RKO (cell line): ENCODE data around the gene MEOX2.

Experiments used
- DNase-seq: peaks from one replicate; pipeline ENCODE4 v3.0.0-alpha.2; 2016; ENCODE audit warnings: low spot score

The MEOX2 gene

DNA sequence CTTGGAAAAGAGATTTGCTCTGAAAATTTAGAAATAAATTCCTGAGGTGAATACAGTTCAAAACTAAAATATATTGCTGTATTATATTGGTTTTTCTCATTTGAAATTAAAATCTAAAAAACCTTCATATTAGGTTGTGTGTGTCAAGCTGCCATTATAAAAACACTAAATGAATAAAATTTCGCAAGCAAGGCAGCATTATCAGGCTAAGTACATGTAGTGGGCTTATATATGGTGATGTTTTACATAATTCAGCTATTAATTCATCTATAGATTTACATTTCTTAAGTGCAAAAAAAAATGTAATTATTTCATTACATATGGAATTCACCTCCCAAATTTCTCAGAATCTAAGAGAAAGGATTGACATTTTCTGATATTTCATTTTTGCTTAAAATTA lies 5.3 kb downstream of the MEOX2 start:
- DNase-seq = no peak

DNA sequence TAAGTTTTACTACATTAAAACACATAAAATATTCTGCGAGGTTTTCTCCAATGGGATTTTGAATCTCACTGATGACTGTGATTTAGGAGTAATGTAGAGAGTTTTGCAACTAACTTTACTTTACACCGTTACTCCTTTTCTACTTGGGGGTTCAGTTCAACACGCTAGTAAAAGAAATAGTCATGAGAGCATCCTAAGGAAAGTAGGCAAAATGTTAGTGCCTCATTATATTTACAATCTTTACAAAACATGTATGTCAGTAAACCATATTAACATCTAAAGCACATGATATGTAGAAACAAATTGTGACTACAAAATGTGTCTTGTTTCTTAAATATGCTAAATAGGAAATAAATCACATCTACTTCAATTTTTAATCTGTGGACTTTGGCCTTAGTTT lies 6.0 kb downstream of the MEOX2 start:
- DNase-seq = no peak

DNA sequence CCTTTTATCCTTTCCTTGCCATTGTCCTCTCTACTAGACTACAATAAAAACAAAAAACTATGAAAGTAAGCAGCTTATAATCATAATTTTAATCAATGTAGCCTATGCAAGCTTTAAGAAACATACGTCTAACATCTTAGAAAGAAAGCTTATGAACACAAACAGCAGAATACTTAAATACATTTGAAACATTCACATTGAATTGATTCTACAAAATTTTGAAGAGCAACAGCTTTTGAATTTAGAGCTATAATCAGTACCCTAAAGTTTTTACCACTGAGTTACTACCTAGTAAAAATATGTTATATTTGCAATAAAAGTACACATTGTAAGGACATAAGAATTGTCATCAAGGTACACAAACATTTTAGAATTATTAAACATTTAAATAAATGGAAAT lies 7.2 kb downstream of the MEOX2 start:
- no peak for DNase-seq

DNA sequence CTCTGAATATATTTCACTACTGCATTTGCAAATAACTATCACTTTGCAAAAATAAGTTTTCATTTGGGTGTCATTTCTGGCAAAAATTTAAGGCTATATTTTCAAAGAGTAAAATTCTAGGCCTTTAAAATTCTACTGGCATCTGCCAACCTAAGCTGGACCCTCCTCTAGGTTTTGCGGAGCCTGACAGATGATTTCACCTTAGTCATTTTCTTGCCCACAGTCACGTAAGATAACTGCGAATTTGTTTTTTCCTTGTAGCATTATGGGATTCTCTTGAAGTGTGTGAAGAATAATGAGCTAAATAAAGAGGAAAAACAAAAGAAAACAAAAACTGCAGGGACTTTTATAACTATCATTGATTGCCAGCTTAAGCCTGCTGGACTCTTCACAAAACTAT lies 7.8 kb downstream of the MEOX2 start:
- no peak for DNase-seq

DNA sequence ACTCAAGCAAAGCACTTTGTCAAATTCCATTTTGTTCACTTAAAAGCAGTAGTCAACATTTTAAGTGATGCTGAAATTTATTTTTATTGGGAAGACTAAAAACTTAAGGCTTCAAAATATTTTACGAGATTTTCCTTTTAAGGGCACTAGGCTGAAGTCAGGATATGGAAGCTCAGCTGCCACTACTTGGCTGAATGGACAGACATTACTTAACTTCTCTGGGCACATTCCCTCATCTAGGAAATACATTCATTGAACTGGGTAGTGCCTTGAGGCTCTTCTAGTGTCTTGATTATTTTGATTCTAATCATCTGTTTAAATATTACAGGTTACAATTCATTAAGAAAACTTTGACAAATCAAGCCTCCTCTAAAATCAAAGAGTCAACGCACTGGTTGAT lies 11.1 kb downstream of the MEOX2 start:
- DNase-seq = no peak

DNA sequence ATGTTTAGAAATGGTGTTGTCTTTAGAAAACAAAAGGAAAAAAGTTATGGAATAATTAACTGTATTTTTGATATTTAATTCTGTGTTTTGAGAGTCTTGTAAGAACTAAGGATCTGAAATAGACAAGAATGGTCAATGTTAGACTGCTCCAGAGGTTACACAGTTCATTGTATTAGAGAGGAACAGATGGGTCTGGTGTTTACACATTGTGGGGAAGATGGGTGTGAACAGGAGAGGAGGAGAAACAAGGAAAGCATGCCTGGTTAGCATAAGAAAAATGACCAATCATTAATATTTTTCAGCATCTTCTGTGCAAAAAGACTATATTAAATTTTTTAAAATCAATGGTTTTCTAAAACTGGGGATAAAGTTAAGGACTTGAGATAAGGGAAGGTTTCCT lies 11.9 kb downstream of the MEOX2 start:
- DNase-seq = no peak

DNA sequence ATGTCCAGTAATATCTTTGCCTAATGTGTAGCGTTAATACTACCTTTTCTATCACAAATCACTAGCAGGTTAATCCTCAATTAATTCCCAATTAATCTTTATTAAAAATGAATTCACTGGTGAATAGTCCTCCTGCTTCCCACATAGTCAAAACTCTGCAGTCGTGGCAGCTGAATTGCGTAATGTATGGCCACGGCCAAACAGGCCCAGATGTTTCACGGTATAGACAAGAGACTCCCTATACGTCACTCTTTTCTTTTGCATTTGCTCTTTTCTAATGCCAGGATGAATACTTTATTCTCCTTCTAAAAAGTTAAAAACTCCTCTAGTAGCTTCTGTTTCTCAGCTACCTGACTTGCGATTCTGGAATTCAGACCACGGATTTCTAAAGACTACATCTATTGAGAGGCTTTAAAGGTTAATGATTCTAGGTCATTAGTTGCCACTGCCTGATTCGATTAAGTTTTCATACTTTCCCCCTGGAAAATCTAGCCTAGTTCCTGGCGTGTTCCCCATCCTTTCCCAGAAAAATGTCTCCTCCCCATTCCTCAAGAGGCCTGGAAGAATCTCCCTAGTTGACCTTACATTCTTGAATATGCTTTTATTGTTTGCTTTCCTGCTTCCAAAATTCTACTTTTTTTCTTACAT lies 16.9 kb downstream of the MEOX2 start:
- DNase-seq = no peak

DNA sequence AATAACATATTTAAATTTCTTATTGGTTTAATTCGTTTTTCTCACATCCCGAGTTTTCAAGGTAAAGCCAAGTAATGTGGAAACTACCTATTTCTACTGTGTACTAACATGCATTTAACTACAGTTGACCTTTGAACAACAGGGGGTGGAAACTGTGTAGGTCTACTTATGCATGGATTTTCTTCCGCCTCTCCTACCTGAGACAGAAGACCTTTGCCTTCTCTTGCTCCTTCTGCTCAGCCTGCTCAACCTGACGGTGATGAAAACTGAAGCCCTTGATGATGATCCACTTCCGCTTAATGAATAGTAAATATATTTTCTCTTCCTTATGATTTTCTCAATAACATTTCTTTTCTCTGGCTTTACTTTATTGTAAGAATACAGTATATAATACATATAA lies 18.5 kb downstream of the MEOX2 start:
- no peak for DNase-seq

DNA sequence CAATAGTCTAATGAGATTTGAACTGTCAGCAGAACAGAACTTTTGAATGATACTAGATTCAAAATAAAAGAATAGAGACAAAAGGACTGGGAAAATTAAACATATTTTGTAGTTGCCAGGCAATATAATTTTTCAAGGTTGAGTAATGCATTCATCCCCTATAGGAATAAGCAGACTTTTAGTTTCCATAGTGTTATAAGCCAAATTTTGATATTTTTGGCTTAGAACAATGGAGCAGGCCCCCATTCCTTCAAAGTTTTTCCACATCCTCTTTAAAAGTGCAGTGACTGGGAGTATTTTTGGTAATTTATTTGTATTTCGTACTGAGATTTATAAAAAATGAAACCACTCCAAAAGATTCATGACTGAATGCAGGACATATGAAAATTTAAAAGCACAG lies 24.0 kb downstream of the MEOX2 start:
- DNase-seq = no peak

DNA sequence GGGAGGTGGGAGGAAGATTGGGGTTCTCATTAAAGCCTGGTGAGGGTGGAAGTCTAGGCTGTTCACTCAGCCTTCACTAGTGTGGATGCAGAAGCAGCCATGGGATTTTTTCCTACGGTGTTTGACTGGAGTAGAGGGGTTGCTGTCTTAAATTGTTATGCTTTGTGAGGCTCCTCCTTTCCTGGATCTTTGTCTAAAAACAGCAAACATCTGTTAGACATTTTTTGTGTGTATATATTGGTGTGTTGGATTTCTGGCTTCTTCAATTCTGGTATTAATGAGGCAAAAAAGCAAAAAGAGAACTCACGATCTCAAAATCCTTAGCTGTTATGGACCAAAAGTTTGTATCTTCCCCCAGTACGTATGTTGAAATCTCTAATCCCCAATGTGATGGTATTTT lies 28.2 kb downstream of the MEOX2 start:
- no peak for DNase-seq

DNA sequence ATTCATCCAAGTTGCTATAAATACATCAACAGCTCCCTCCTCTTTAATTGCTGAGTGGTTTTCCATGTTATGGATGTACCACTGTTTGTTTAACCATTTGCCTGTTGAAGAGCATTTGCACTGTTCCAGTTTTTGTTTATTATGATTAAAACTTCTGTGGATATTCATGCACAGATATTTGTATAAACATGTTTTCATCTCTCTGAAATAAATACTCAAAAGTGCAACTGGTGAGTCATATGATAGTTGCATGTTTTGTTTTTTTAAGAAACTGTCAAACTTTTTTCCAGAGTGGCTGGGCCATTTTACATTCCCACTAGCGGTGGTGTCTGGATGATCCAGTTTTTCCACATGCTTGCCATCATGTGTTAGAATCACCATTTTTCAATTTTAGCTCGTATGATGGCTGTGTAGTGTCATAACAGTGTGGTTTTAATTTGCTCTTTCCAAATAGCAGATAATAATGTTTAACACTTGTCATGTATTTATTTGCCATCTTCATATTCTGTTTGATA lies 33.6 kb downstream of the MEOX2 start:
- DNase-seq = no peak

DNA sequence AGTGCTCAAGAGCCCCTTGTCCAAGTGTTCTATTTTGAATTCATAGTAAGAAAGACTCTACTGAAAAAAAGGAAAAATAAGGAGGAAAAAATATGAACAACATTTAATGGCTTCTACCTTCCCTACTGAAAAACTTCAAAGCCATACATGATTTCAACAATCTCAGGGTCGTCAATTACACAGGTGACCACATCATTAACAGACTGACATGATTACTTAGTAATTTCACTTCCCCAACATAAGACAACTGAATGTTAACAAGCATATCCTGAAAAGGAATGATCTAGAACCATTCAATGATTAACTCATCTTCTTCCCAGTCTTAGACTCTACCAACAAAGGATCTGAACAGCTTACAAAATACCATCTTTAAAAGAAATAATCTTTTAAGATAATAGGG lies 34.8 kb downstream of the MEOX2 start:
- no peak for DNase-seq

DNA sequence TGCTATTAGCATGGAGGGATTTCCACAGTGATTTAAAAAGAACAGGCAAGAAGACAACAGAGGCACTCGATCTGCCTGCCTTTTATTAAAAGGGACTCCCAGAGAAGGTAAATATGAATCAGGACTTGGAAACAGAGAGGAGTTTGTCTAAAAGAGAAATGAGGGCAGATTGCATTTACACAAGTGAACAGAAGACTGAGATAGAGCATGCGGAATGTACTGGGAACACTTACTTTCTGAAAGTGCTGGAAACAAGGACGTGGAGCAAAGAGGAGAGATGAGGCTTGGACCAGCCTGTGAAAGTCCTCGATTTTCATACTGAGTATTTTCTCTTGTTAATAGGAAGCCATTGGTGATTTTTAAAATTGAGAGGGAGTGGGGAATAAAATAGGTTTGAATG lies 35.7 kb downstream of the MEOX2 start:
- DNase-seq = no peak

DNA sequence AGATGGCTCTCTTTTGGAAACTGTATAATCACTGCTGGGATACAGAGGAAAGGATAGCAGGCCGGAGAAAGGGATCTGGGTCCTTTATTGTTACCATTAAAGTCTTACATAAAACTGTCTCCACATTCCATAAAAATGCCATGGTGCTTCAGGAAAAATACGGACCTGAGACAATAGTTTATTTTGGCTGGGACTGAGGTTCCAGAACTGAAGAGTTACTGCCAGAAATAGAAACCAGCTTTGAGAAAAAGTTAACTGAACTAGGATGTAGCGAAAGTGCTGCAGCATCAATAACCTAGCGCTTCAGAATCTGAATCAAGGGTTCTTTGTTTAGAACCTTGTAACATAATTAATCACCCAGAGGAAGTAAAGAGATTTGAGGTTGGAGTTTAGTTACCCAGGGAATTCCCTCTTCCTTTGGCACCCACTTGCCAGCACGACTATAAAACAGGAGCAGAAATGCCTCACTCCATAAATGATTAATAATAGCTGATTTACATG lies 38.0 kb downstream of the MEOX2 start:
- no peak for DNase-seq

DNA sequence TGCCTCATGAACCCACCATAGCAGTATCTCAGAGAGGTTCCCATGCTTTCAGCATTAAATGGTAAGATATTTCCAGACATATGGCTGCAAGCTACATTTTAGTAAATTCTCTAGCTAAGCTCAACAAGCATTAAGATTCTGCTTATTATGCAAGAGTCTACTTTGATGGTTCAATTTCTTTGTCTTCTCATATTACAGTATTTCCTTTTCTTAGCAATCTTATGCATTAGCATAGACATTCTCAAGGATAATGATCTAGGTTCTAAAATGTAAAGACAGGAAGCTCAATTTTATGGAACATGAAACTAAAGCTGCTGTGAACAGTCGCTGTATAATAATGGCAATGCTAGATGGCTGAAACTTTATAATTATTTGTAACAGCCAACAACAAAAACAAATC lies 39.2 kb downstream of the MEOX2 start:
- DNase-seq = no peak

DNA sequence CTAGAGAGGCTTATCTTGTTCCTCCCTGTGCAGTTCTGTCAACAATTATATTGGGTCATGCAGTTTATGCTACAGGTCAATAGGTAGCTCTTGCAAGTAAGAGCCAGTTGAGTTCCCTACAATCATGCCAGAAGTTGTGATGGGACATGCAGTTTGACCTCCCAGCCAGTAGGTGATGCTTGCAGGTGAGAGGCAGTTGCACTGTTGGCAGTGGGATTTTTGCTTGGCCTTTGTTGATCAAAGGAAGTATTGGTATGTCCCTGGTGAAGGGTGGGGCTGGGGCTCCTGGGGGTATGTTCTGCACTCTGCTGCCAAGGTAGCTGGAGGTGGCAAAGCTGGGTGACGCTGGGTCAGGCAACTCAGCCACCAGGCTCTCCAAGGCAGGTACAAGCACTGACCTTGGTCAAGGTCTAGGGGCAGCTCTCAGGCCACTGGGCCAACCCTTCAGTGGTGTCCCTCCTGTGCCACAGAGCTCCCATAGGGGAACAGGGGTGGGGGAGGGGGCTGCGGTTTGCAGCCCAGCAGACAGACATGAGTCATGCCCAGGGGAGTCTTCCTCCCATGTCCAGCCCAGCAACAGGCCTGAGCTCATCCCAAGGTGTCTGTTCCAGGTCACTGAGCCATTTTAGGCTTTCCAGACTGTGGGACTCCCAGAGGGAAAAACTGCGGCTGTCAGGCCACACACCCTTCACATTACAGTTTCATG lies 43.3 kb downstream of the MEOX2 start:
- no peak for DNase-seq

DNA sequence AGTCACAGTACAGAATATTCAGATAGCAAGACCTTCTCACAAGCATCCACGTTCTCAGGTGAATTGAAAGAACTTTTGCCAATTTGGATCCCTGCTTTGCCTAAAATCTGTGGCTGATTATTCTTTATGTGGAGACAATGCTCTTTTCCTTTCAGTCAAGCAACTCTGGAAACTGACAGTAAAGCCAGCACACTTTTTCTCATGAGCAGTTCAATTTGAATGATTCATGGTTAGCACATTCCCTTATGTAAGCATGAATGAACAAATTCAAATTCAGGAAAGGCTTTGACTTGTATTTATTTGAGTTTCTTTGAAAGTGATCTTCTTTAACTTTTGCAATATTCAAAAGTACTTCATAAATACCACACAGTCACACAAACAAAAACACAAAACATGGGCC lies 57.6 kb downstream of the MEOX2 start:
- DNase-seq = no peak

DNA sequence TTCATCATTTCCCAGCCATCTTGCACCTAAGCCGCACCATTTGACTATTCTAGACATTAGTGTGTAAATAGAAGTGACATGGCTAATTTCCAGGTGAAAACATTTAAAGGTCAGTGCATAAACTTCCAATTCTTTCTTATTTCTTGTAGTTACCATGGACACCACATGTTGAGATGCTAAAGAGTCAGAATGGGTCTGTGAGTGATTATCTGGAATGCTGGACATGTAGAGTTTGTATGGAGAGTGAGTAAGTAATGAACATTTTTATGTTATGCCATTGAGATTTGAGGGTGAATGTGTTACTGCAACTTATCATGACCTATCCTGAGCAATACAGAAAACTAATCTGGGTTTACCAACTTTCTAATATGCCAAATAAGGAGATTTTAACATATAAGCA lies 60.4 kb downstream of the MEOX2 start:
- no peak for DNase-seq

DNA sequence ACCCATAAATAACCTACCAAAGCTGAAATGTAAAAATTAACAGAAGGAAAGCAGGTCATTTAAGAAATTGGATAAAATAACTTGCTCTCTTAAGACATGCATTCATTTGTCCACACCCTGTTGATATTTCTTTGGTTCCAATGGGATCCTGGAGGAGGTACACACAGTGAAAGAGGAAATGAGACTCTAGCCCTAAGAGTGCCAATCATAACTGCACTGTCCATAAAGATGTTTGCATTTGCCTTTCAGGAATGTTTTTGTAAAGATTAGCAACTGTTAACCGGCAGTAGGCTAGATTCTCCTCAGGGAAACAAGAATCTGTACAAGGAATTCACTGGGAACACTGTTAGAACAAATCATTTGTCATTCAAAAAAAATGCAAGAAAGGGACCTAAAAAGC lies 61.0 kb downstream of the MEOX2 start:
- DNase-seq = no peak

DNA sequence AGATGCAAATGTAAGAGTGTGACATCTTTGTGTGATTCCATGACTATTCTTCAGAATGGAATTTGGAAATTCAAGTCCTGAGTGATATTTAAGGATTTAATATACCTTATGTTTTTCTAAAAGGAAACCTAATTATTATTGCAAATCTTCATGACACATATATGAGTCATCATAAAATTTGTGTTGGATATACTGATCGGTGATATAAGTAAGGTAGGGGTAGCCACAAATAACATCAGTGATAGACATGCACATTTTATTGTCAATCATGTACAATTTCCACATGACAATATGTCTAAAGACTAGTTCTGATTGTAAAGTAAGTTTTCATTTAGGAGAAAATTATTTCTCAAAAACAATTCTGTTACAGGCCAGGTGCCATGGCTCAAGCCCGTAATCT lies 65.0 kb downstream of the MEOX2 start:
- DNase-seq = no peak

DNA sequence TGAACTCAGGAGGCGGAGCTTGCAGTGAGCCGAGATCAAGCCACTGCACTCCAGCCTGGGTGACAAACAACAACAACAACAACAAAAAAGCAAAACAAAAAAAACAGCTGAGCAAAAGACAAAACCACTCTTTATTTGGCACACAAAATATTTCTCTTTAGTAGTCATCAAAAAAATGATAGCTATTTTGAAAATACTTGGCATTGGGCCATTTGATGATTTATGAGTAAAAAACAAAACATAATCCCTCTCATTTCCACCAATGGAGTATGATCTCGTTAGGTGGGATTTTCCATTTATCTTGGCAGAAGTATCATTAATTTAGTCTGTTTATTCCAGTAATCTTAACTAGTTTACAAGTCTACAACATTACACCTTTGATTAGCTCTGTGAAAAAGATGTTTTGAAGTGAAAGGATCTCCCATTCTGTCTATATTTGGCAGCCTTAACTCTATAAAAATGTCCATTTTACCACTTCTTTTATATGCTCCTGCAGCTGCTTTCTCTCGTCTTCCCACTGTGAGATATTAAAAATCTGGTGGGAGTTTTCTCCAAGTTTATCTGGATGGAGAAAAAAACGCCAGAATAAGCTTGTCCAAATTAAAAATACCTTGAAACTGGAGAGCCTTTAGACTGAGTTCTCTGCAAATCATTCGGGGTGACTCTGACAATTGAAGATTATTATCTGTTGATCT lies 65.8 kb downstream of the MEOX2 start:
- no peak for DNase-seq

DNA sequence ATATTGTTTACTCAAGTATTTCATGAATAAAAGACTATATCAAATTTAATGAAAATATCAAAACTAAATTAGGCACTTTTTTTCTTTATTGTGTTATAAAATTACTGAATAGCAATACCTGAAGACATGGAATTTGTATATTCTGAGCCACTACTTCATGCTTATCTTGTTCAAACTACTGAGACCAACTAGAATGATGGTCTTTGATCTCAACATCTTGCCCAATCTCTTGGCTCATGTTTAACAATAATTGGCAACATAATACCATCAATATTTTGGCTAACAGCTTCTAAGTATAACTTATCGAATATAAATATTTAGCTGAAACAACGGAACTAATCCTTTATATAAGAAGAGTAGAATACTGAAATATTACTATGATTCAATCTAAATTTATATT lies 68.2 kb downstream of the MEOX2 start:
- DNase-seq = no peak

DNA sequence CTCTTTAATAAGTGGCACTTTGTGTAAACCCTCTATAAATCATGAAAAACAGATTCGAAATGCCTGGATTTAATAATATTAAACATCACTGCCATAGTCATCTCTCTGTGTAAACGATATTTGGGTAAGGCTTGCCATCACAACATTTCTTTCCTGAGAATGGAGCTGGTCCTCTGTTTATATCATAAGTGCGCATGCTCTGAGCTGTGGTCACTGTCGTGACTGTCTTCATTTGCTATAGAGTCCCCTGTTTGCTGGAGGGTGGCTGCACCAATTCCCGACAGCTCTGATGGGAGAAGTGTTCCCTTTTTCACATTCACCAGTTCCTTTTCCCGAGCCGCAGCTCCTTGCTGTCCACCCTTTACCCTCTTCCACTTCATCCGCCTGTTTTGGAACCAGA lies 74.3 kb downstream of the MEOX2 start:
- no peak for DNase-seq
